ENCODE measurements around the gene TMC4. TPM values are rescaled to one million over a fixed set of nuclear protein-coding genes. Genes with fewer than 3 reads are reported as not detected.
"Not testable (repeated sequence)": the region's sequence is repeated elsewhere in the genome, so short reads cannot be mapped to it uniquely, and the experiment has no call there.

Gene TMC4
- total RNA-seq, 1 donor from 2014 or later: 2.9 TPM

DNA sequence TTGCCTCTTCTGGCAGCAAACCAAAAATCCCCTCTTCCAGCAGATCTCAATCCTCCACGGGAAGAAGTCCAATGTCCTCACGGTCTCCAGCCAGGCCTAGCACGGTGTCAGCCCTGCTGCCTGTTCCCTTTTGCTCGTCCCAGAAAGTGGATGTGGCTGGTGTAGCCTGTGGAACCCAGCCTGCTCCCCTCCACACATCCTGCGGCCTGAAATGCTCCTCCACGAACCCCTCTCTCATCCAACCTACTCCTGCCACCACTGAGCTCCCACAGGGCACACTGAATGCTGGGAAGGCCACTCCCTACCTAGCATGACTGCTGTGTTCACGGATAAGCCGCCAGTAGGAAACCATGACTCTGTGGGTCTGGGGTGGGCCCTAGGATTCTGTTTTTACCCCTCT is 13.4 kb upstream of the TMC4 start:
- DNase-seq (ENCODE audit: low spot score) (no peak), ATAC-seq (no peak)
- intact Hi-C loops (cut with DNase I): no loop called here

DNA sequence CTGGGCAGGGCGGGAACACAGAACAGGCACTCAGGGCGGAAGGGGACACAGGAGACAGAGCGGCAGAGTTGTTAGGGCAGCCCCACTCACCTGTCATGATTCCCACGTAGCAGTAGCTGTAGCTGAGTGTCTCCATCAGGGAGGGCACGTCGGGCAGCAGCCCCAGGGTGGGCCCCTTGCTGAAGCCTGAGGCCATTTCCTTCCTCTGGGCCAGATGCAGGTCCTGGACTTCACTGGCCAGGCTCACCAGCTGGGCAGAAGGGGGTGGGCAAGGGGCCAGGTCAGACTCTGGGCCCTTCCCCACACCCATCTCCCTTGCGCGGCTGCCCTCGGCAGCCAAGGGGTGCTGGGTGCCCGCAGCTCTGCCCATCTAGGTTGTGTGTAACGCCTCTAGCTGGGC is 10.5 kb upstream of the TMC4 start:
- DNase-seq (ENCODE audit: low spot score) (no peak), ATAC-seq (no peak)
- intact Hi-C loops (cut with DNase I): no loop called here

DNA sequence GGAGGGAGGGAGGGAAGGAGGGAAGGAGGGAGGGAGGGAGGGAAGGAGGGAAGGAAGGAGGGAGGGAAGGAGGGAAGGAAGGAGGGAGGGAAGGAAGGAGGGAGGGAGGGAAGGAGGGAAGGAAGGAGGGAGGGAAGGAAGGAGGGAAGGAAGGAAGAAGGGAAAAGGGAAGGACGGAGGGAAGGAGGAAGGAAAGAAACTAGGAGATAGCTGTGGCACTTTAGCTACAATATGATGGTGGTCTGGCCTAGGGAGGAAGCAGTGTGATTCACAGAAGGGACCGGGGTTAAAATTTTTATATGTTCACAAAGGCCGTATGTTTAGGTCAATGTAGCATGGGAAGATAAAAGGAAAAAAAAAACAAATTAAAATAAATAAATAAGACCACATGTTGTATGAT is 8.9 kb upstream of the TMC4 start:
- intact Hi-C loops (cut with DNase I); DNase-seq (ENCODE audit: low spot score); ATAC-seq: not testable (repeated sequence)

DNA sequence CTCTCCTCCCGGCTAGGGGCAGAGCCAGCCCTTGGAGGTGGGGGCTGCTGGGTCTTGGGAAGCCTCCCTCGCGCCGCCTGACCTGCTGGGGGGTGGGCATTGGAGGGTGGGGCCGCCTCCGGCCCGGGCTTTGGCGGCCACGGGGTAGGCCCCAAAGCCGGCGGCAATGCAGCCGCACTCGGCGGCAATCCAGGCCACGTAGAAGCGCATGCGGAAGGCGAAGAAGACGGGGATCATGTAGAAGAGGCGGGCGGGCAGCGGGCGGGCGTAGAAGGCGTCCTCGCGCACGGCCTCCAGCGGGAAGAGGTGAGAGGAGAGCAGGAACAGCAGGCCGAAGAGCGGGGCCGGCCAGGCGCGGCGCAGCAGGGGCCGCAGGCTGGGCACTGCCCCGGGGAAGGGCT is 7.7 kb upstream of the TMC4 start:
- intact Hi-C loops (cut with DNase I): no loop called here
- ATAC-seq (no peak), DNase-seq (ENCODE audit: low spot score) (no peak)

DNA sequence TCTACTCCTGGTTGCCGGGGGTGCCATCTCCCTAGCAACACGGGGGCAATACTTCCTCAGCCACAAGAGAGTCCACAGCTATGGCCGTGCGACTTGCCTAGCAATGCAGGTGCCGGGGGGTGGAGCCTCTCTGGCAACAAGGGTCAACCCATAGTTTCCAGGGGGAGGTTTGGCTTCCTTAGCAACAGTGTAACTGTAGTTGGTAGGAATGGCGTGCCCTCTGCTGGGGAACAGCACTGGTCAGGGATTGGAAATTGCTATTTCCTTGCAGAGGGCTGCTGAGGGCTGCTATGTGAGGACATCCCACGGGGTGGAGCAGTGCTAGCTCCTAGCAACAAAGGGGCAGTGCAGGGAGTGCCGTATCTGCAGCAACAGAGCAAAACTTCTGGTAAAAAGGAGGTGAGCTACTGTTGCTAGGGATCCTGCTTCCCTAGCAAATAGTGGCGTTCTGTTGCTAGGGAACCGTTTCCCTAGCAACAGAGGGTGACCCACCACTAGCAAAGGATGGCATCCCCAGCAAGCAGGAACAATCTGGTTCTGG is 7.0 kb upstream of the TMC4 start:
- intact Hi-C loops (cut with DNase I): loop anchor here (10.0 kb wide), 1 partner anchor 55 kb away; no protein-coding TSS in a partner anchor
- DNase-seq (ENCODE audit: low spot score): no peak
- ATAC-seq: peak; percentile 71

DNA sequence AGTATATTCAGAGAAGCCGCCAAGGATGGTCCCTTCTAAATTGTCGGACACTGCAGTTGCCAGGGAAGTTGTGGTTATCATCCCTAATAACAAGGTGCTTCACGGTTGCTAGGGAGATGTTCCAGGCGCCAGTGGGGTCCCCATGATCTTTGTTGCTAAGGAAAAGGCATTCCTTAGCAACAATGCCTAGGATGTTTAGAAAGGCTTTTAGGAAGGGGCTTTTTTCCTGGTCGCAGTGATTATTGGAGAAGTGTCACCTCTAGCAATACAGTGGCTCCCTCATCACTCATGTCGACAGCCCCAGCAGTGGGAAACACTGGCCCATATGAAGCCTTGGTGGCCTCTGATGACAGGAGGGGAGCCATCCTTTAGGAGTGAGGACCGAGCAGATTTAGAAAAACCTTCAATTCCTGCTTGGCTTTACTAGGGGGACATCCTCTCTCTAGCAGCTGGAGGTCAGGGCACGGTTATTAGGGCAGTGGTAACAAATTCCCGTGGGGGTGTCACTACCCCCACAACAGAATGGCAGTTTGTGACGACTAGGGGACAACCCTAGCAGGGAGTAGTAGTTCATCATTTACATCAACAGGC is 6.4 kb upstream of the TMC4 start:
- intact Hi-C loops (cut with DNase I): loop anchor here (10.0 kb wide), 1 partner anchor 55 kb away; no protein-coding TSS in a partner anchor
- DNase-seq (ENCODE audit: low spot score): no peak
- ATAC-seq: no peak

DNA sequence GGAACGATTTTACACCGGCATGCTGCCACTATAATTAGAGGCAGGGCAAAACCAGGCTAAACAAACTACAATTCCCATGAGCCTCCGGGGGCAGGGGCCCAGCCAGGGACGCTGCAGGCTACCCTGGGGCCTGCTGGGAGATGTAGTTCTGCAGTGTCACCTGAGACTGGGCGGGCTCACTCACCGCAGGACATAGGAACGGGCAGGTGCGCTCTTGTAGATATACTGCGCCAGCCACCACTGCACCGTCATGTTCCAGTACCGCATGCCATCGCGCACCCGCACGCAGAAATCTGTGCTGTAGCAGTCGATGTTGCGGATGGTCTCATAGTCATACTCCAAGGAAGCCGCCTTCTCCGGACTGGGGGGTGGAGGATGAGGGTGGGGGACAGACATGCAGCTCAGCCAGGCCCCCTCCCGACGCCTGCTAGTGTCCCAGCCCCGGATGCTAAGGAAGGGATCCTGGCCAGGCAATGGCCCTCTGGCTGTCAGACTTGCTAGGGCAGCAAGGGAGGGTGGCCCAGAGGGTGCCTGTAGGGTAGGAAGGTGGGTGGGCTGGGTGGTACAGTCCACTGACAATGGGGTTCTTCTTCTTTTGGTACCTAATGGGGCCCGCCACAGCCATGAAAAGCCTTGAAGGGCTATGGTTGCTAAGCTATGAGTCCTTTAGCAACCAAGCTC is 5.8 kb upstream of the TMC4 start:
- ATAC-seq (peak; percentile 85), DNase-seq (ENCODE audit: low spot score) (no peak)
- intact Hi-C loops (cut with DNase I): loop anchor here (10.0 kb wide), 1 partner anchor 56 kb away; no protein-coding TSS in a partner anchor

DNA sequence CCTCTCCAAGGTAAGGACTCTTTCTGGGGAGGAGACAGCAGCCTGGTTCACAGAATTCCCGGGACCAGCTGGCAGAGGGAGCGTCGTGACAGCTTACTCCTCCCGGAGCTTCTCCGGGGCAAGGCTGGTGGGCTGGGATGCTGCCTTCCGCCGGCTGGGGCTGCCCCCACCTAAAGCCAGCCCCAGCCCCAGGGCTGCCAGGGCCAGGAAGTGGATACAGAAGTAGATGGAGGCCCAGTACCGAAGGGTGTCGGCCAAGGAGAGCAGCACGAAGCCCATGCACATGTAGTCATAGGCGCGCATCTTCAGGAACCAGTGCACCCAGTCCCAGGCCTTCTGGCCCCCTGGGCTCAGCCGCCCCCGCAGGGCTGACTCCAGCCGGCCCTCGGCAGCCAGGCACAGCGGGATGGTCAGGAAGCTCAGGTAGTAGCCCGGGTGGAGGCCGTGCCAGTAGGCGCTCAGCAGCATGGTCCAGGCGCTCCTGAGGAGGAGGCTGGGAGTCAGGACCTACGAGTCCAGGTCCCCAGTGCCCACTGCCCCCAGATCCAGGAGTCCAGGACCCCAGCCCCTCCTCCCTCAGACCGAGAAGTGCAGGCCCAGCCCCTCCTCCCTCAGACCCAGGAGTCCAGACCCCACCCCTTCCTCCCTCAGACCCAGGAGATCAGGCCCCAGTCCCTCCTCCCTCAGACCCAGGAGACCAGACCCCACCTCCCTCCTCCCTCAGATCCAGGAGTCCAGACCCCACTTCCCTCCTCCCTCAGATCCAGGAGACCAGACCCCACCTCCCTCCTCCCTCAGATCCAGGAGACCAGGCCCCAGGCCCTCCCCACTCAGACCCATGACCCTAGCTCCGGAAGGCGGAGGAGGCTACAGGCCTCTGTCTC is 1.2 kb upstream of the TMC4 start:
- ATAC-seq: no peak
- intact Hi-C loops (cut with DNase I): loop anchor here (10.0 kb wide), 1 partner anchor 61 kb away; no protein-coding TSS in a partner anchor
- no peak for DNase-seq (ENCODE audit: low spot score)

DNA sequence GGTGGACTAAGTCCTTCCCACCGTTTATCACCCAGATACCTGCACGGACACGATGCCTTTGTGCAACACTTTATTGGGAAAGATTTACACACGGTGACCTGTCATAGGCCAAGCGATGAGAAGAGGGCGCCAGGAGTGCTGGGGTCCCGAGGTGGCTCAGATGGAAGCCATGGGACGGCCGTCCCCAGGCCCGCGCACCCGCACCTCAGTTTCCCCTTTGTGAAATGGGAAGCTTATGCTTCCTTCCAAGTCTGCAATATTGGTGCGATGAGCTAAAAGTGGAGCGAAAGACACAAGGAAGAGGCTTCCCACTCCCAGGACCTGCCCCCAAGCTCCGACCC is 369 bp upstream of the TMC4 start:
- no peak for DNase-seq (ENCODE audit: low spot score)
- ATAC-seq: no peak
- intact Hi-C loops (cut with DNase I): loop anchor here (10.0 kb wide), 1 partner anchor 61 kb away; no protein-coding TSS in a partner anchor

DNA sequence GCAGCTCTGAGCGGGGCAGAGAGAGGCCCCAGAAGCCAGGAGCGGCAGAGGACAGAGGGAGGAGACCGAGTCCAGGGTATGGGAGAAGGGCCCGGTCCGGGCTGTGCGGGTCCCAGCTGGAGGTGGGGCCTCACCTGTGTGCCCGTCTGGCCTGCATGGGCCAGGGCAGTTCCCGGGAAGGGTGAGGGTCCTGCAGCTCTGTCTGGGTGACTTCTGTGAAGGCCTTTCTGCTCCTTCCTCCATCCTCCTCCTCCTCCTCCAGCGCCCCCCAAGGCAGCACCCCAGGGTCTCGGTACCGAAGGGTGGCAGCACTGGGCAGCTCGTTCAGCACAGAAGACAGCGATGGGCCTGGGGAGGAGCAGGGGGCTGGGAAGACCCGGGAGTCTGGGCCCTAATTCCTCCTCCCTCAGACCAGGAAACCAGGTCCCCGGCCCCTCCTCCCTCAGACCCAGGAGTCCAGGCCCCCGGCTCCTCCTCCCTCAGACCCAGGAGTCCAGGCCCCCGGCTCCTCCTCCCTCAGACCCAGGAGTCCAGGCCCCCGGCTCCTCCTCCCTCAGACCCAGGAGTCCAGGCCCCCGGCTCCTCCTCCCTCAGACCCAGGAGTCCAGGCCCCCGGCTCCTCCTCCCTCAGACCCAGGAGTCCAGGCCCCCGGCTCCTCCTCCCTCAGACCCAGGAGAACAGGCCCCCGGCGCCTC is 1.1 kb downstream of the TMC4 start:
- intact Hi-C loops (cut with DNase I): loop anchor here (10.0 kb wide), 1 partner anchor 63 kb away; no protein-coding TSS in a partner anchor
- ATAC-seq; DNase-seq (ENCODE audit: low spot score): not testable (repeated sequence)

DNA sequence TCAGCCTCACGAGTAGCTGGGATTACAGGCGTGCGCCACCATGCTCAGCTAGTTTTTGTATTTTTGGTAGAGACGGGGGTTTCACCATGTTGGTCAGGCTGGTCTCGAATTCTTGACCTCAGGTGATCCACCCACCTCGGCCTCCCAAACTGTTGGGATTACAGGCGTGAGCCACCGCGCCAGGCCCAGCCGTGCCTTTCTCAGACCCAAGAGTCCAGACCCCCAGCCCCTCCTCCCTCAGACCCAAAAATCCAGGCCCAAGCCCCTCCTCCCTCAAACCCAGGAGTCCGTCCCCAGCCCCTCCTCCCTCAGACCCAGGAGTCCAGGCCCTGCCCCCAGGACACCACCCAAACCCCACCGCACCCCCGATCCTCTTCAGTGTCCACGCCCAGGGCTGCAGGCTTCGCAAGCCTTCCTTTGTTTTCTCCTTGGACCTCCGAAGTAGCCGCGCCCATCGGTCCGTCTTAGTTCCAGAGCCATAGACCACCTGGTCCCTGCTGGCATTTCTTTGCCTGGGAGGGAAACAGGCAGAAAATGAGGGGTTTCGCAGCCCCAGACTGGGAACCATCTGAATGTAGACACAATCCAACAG is 3.7 kb downstream of the TMC4 start:
- DNase-seq (ENCODE audit: low spot score) (no peak), ATAC-seq (no peak)
- intact Hi-C loops (cut with DNase I): no loop called here

DNA sequence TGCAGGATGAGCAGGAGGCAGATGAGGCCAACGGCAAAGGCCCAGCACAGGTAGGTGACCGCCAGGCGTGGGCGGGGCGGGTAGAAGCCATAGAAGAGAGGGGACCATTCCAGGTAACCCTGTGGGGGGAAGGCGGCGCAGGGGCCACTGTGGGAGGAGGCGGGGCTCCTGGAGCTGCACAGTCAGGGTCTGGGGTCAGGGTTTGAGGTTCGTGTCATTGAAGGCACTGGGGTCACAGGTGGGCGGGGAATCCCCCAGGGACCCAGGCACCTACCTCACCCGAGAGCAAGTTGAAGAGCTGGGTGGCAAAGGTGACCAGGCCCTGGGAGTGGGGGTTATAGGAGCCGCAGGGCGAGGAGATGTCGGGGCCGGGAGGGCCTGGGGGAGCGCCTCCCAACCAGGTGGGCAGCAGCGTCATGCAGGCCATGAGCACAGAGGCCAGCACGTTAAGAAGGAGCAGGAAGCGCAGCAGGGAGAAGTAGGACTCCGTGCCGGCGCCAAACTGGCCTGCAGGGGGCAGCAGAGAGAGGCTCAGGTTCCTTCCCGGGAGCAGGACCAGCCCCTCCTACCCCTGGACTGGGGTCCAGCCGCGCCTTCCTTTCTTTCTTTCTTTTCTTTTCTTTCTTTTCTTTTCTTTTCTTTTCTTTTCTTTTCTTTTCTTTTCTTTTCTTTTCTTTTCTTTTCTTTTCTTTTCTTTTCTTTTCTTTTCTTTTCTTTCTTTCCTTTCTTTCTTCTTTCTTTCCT is 4.6 kb downstream of the TMC4 start:
- ATAC-seq (peak; percentile 88), DNase-seq (ENCODE audit: low spot score) (peak; percentile 97)
- intact Hi-C loops (cut with DNase I): no loop called here

DNA sequence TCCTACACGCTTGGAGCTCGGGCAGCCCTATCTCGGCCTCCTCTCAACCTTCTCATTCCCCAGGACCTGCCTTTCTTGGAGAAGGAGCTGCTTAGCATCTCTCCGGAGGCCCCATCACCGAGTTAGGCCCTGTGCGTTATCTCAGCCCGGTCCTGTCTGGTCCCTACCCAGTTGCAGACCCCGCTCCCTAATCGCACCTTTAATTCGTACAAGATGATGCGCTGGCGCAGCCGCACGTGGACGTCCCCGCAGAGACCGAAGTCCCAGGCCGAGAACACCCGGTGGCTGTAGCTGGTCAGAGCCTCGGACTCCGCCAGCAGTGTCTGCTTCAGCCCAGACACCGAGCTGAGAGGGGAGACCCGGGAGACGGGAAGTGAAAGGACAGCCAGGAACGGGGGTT is 7.7 kb downstream of the TMC4 start:
- DNase-seq (ENCODE audit: low spot score): no peak
- intact Hi-C loops (cut with DNase I): no loop called here
- no peak for ATAC-seq

DNA sequence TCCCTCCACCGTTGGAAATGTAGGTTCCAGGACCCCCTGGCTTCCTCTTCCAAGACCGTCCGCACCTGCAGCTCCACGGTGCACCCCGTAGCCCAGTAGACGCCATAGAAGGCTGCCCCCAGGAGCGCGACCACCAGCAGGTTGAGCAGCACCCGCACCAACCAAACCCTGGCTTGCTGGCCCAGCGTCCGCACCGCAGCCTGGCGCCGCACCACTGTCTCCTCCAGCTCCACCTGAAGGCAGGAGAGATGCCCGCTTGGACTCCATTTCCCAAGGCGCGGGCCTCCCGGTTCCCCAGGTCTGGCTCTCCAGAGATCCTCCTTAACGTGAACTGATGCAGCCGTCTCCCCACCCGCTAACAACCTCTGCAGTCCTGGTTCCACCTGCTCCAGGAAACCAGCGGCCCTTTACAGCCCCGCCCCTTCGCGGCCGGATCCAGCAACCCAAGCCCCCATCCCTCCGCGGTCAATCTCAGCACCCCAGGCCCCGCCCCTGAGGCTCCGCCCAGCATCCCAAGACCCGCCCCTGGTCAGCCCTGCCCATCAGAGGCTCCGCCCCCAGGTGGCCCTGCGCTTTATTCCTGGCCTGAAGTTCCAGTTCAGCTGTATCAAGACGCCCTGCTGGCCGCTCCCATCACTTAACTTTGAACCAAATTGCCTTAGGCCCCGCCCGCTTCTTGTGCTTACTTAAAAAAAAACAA is 8.4 kb downstream of the TMC4 start:
- ATAC-seq: no peak
- intact Hi-C loops (cut with DNase I): no loop called here
- DNase-seq (ENCODE audit: low spot score): peak; percentile 82

DNA sequence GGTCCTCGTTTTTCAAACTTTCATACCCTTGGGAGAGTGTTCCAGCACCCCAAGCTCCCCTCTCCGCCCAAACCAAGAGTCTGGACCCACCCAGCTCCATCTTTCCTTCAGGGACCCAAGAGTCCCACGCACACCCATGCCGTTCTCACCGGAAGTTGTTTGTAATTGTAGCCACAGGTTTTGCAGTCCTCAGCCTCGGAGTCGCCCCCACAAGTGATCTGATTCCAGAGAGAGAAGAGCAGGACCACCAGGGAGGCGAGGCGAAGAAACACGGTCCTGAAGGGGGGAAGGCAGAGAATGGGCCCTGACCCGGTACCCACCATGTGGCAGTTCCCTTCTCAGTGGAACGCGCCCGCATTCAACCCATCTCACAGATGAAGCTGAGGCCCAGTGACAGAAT is 10.1 kb downstream of the TMC4 start:
- no peak for DNase-seq (ENCODE audit: low spot score)
- ATAC-seq: no peak
- intact Hi-C loops (cut with DNase I): no loop called here

DNA sequence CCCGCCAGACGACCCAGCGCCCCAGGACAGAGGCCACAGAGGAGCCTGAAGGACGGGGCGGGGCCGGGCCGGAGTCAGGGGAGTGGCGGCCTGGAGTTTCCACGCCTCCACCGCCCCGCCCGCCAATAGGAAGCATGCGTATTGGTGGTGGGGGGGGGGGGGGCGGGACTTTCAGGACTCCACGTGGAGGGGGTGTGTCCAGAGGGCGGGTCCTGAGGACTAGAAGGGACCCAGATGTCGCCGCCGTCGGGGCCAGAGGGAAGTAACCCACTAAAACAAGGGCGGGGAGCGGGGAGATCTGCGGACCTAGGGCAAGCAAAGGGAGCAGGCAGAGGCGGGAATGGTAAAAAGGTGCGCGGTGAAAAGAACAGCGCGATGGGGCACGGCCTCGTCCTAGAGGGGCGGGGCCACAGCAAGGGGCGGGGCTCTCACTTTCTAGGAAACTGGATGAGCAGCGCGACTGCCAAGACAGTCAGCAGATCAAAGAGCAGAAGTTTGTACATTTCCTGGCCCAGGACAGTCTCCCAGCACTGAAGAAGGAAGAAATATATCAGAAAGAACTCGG is 10.6 kb downstream of the TMC4 start:
- ATAC-seq (peak; percentile 59), DNase-seq (ENCODE audit: low spot score) (peak; percentile 89)
- intact Hi-C loops (cut with DNase I): no loop called here

DNA sequence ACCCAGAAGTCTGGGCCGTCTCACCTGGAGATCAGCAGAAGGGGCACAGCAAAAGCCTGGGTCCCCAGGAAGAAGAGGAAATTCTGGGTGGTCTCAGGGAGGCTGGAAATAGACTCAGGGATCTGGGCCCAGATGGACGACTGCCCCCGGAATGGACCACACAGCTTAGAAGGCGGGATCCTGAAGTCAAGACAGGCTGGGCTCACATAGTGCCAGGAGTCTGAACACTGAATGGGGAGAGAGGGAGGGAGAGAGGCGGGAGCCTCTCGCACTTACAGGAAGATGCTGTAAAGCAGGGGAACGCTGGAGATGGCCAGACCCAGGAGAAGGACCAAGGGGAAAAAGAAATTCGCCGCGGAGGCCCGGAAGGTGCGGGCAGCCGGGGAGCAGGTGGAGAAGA is 12.1 kb downstream of the TMC4 start:
- intact Hi-C loops (cut with DNase I): no loop called here
- ATAC-seq (no peak), DNase-seq (ENCODE audit: low spot score) (no peak)

All from sciatic nerve (tissue), 2 donors.